Stimulated activated CD8-positive, alpha-beta memory T cell treated with anti-CD3 and anti-CD28 coated beads, Interleukin-7, amount 100 ng/mL, for 1 hour (primary cell): ENCODE data around the gene TEX38.
"Not testable (repeated sequence)": the region's sequence is repeated elsewhere in the genome, so short reads cannot be mapped to it uniquely, and the experiment has no call there.

ENCODE experiments used
- DNase-seq, 2 donors: peaks; one replicate each; pipeline ENCODE4 v3.0.0-alpha.2; 2020; ENCODE audit warnings: low read depth in 2 of 2

The TEX38 gene

GRCh38 chr1:46671554-46671953 is at the start of gene TEX38:
Gene TEX38, plus strand, starts transcription at chr1:46671854. Its CDS starts 81 bp downstream, at chr1:46671935.
- DNase-seq = no peak

DNA sequence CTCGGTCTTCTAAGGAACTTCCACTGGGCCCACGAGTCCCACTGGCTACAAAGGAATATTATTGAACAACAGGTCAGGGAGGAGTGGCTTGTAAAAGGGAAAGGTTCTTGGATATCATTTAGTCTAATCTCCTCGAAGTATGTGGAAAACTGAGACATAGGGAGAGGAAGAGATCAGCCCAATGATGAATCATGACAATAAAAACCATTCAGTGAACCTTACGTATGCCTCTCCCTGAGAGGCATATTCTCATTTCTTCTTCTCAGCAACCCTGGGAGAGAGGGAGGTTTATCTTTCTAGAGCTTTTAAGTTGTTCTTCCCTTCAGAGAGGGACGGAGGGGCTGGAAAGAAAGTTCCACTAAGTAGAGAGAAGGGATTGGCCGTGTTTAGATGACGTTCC is 49.7 kb upstream of the TEX38 start:
- DNase-seq = no peak

- DNase-seq = no peak
Measured at GRCh38 chr1:46622344-46622743, 49.3 kb upstream of the TEX38 start.

GRCh38 chr1:46623743-46624644 is 47.7 kb upstream of the TEX38 start:
- DNase-seq = no peak

DNA sequence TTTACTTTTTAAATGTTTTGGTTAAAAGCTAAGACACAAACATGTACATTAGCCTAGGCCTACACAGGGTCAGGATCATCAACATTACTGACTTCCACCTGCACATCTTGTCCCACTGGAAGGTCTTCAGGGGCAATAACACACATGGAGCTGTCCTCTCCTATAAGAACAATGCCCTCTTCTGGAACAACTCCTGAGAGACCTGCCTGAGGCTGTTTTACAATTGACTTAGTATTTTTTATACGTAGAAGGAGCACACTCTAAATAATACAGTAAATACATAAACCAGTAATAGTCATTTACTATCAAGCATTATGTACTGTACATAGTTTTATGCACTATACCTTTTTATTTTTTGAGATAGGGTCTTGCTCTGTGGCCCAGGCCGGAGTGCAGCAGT is 40.9 kb upstream of the TEX38 start:
- no peak for DNase-seq

GRCh38 chr1:46635205-46635604 is 36.4 kb upstream of the TEX38 start:
- no peak for DNase-seq

GRCh38 chr1:46637444-46638083 is 34.1 kb upstream of the TEX38 start:
- DNase-seq = no peak

DNA sequence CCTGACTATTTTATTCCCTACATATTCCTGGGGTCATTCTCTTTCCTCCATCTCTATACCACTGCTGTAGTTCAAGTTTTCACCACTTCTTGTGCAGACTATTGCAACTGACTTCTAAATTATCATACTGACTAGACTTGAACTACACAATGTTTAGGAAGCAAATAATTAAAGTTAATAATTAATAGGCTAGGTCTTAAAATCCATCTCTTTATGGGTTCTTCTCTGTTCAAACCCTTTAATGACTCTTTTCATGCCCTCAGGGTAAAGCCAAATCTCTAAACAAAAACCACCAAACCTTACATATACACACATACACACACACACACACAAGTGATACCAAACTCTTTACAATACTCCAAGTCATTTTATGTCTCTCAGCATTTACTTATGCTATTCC is 32.7 kb upstream of the TEX38 start:
- no peak for DNase-seq

DNA sequence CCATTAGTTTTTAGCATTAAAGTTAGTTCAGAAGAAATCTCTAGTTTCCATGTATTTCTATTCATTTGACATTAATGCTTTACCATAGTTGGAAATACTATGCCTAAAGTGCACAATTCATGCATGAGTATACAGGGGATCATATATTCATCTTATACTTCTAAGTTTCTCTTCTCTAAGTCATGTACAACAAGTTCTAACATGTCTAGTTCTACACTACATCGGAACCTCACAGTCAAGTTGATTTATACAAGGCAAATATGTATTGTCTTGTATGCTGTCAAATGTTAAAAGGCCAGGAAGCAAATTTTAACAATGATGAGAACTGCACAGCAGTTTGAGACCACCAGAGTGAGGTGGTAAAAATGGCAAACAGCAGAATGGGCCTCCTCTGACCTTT is 32.1 kb upstream of the TEX38 start:
- DNase-seq = no peak

DNA sequence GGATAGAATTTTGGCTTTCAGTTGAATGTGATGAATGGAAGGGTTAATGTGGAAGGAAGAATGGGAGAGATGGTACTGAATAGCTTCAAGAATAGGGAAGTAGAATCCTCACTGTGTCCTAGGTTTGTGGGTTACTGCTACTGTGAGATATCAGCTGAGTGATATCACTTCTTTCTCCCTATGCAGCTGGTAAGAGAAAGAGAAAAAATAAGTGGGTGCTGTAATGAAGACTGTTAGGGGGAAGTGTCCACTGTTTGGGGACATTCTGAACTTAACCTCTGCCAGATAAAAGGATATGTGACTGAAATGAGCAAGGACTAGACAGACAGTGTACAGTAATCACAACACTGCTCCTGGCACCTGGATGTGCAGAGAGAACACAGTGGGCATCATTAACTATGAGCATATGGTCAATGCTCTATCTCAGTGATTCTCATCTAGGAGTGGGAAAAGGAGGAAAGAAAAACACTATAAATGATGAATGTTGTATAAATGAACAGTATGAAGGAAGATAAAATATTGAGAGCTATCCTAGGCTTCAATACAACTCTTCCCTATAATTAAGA is 29.5 kb upstream of the TEX38 start:
- no peak for DNase-seq

DNA sequence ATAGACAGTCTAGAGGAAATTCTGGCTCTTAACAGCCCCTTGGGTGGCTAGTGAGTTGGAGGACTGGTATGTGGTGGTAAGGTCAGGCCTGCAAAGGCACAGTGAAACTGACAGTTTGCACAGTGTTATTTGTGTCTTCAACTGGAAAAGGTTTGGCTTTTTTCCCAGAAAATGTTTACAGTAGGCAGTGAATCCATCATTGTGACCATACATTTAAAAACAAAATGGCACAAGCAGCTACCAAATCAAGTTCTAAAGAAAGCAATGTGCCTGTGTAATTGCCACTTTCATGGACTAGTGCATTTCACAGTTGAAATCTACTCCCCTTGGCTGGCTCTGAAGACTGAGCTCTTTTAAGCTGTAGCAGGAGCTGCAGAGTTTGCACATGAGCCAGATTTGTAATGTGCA is 28.3 kb upstream of the TEX38 start:
- DNase-seq = no peak

DNA sequence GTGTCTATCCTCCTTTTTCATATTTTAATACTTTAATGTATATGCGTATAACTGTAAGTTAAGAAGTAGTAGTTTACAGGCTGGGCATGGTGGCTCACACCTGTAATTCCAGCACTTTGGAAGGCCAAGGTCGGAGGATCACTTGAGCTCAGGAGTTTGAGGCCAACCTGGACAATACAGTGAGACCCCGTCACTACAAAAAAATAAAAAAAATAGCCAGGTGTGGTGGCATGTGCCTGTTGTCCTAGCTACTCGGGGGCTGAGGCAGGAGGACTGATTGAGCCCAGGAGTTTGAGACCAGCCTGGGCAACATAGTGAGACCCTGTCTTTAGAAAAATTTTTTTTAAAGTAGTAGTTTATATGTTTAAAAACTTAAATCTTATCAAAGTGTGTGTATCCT is 25.8 kb upstream of the TEX38 start:
- DNase-seq = no peak

DNA sequence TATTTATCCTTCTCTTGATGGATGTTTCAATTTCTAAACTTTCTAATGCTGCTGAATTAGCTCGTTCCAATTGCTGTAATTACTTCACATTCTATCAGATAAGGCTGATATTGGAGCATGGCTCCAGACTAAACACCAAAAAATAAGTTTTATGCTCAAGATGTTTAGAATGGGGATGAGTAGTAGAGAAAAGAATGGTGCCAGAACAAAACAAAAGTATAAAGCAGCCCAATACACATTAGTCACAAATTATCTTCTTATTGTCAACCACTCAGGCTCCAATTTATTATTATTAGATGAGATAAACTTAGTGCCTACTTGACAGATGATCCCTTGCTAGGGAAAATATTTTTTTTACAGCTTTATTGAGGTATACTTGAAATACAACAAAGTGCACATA is 25.3 kb upstream of the TEX38 start:
- DNase-seq = no peak

DNA sequence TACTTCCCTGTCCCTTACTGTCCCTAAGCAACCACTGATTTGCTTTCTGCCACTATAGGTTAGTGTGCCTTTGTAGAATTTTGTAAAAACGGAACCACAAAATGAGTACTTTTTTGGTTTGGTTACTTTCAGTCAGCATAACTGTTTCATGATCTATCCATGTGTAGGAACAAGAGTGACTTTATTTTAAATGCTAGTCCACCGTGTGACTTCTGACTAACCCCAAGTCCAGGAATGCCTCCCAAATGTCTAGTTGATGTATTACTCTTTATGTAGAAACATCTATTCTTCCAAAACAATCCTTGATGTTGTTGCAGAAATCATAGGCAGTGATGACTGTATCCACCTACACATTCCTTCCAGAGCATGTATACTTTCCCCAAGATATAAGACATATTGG is 24.8 kb upstream of the TEX38 start:
- DNase-seq = no peak

DNA sequence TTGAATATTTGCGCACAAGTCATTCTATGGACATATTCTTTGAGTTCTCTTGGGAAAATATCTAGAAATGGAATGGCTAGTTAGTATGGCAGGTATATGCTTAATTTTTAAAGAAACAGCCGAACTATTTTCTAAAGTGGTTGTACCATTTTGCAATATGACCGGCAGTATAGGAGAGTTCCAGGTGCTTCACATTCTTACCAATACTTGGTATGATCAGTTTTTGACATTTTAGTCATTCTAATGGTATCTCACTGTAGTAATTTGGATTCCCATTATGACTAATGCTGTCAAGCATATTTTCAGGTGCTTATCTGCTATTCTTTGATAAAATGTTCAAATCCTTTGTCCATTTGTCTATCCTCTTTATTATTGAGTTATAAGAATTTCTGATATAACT is 24.0 kb upstream of the TEX38 start:
- DNase-seq = no peak

GRCh38 chr1:46649764-46650163 is 21.9 kb upstream of the TEX38 start:
- DNase-seq = no peak

- DNase-seq = no peak
Measured at GRCh38 chr1:46650491-46650890, 21.2 kb upstream of the TEX38 start.

- not testable (repeated sequence) for DNase-seq
Measured at GRCh38 chr1:46651152-46651551, 20.5 kb upstream of the TEX38 start.

- DNase-seq = no peak
Measured at GRCh38 chr1:46652321-46653100, 19.1 kb upstream of the TEX38 start.

GRCh38 chr1:46653405-46653958 is 18.2 kb upstream of the TEX38 start:
- DNase-seq = no peak

GRCh38 chr1:46654012-46654411 is 17.6 kb upstream of the TEX38 start:
- no peak for DNase-seq

- DNase-seq = not testable (repeated sequence)
Measured at GRCh38 chr1:46654698-46655097, 17.0 kb upstream of the TEX38 start.
